ENCODE measurements around the gene ADAMTSL5.
"Not testable (repeated sequence)": the region's sequence is repeated elsewhere in the genome, so short reads cannot be mapped to it uniquely, and the experiment has no call there.

Gene ADAMTSL5

DNA sequence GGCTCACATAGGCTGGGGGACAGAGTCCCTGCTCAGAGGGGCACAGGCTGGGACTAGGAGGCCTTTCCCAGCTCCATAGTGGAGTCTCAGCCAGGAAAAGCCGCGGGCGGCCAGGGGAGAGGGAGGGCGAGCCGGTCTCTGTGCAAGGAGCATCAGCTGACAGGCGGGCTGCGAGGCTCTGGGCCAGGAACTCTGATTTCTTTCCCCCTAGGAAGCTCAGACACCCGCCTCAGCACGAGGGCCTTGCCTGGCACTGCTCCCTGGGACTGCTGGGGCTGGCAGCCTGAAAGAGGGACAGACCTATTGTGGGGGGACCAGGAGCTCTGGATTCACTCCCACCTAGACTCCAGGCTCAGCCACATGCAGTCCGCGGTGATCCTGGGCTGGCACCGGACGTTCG, 8.8 kb upstream of the ADAMTSL5 start:
- no peak overlapping the region for H3K4me2 ChIP-seq (ENCODE audit: low read length)
- no peak overlapping the region for H3K4me3 ChIP-seq (ENCODE audit: low read length)
- H3K9me3 ChIP-seq (replicated peaks; ENCODE audit: low read length): no peaks in the 10 kb centered on the region
- no peaks in the 10 kb centered on the region for H3K36me3 ChIP-seq (ENCODE audit: insufficient read depth, low read length)
- H3K9ac ChIP-seq (ENCODE audit: low read depth, low read length): no peak overlapping the region
- no peaks in the 10 kb centered on the region for H3K4me1 ChIP-seq (ENCODE audit: control insufficient read depth, insufficient read depth, low read length)
- H3K27me3 ChIP-seq (ENCODE audit: control insufficient read depth, insufficient read depth, low read length): peaks cover 45% of the 10 kb centered on the region

DNA sequence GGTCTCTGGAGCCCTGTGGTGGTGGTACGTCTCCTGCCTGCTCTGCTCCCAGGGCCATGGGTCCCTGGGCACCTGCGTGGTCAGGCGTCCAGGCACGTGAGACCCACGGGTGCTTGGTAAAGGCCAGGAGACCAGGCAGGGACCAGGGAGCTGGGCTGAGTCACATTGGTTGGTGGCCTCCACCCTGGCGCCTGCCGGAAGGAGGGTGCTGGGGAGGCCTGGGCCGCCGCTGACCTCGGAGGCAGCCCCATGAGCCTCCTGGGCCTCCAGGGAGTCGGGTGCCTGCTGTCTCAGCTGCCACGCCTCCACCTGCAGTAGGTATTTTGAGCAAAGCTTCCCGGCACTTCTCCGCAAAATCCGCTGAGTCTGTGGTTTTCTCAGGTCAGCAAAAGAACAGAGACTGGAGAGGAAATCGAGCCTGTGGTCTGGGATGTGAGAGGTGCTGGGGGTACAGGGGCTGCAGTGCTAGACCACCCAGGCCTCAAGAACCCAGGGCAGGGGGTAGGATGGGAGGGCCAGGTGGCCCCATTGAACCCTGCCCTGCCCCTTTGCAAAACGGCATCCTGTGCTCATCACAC, 7.5 kb upstream of the ADAMTSL5 start:
- Histone ChIP-seq H3K9ac (ENCODE audit: low read depth, low read length) (no peak overlapping the region), H3K4me2 (ENCODE audit: low read length) (no peak overlapping the region), H3K9me3 (replicated peaks; ENCODE audit: low read length) (no peaks in the 10 kb centered on the region), H3K4me1 (ENCODE audit: control insufficient read depth, insufficient read depth, low read length) (no peaks in the 10 kb centered on the region), H3K4me3 (ENCODE audit: low read length) (no peak overlapping the region), H3K27me3 (ENCODE audit: control insufficient read depth, insufficient read depth, low read length) (peaks cover 44% of the 10 kb centered on the region), H3K36me3 (ENCODE audit: insufficient read depth, low read length) (no peaks in the 10 kb centered on the region)

DNA sequence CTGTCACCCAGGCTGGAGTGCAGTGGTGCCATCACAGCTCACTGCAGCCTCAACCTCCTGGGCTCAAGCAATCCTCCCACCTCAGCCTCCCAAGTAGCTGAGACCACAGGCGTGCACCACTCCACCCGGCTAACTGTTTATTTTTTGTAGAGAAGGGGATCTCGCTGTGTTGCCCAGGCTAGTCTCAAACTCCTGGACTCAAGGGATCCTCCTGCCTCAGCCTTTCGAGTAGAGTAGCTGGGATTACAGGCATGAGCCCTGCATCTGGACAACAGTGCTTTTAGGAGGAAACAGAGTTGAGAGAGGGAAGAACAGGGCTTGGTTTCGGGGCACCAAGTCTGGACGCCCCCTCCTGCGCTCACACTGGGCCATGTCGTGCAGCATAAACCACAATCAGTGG, 7.0 kb upstream of the ADAMTSL5 start:
- H3K4me2 ChIP-seq (ENCODE audit: low read length); H3K36me3 ChIP-seq (ENCODE audit: insufficient read depth, low read length); H3K4me1 ChIP-seq (ENCODE audit: control insufficient read depth, insufficient read depth, low read length); H3K9ac ChIP-seq (ENCODE audit: low read depth, low read length); H3K9me3 ChIP-seq (replicated peaks; ENCODE audit: low read length); H3K4me3 ChIP-seq (ENCODE audit: low read length): not testable (repeated sequence)
- peaks cover 40% of the 10 kb centered on the region for H3K27me3 ChIP-seq (ENCODE audit: control insufficient read depth, insufficient read depth, low read length)

DNA sequence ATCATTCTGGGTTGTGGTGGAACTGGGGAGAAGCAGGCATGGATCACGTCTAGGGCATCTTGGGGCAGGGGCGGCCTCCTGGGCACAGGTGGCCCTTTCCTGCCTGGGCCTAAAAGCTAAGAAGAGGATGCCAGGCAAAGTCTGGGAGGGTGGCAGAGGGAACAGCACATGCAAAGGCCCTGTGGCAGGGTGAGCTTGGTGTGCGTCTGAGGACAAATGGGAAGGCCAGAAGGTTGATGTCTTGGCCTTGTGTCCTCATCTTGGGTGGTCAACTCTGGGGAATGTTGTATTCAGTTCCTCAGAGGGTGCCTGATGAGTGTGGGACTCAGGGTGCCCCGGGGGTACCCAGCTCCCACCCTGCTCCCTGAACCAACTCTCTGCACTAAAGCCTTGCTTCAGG, 5.7 kb upstream of the ADAMTSL5 start:
- no peak overlapping the region for H3K4me2 ChIP-seq (ENCODE audit: low read length)
- H3K27me3 ChIP-seq (ENCODE audit: control insufficient read depth, insufficient read depth, low read length): peaks cover 36% of the 10 kb centered on the region
- no peaks in the 10 kb centered on the region for H3K4me1 ChIP-seq (ENCODE audit: control insufficient read depth, insufficient read depth, low read length)
- no peaks in the 10 kb centered on the region for H3K9me3 ChIP-seq (replicated peaks; ENCODE audit: low read length)
- no peaks in the 10 kb centered on the region for H3K36me3 ChIP-seq (ENCODE audit: insufficient read depth, low read length)
- H3K9ac ChIP-seq (ENCODE audit: low read depth, low read length): no peak overlapping the region
- no peak overlapping the region for H3K4me3 ChIP-seq (ENCODE audit: low read length)

DNA sequence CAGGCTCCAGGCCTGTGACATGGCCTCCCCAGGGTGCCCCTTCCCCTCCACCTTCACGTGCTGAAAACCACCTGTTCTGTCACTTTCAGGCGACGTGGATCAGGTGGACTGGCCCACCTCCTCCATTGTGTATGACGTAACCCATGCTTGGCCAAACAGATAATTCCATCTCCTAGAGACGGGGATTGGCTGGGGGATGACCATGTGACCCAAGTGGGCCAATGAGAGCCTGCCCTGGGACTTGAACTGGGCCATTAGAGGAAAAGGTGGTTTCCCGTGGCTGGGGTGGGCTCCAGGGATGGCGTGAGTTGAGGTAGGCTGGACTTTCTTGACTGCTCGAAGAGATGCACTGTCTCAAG, 3.6 kb upstream of the ADAMTSL5 start:
- Histone ChIP-seq H3K36me3 (ENCODE audit: insufficient read depth, low read length) (no peaks in the 10 kb centered on the region), H3K27me3 (ENCODE audit: control insufficient read depth, insufficient read depth, low read length) (peaks cover 23% of the 10 kb centered on the region), H3K9ac (ENCODE audit: low read depth, low read length) (no peak overlapping the region)

DNA sequence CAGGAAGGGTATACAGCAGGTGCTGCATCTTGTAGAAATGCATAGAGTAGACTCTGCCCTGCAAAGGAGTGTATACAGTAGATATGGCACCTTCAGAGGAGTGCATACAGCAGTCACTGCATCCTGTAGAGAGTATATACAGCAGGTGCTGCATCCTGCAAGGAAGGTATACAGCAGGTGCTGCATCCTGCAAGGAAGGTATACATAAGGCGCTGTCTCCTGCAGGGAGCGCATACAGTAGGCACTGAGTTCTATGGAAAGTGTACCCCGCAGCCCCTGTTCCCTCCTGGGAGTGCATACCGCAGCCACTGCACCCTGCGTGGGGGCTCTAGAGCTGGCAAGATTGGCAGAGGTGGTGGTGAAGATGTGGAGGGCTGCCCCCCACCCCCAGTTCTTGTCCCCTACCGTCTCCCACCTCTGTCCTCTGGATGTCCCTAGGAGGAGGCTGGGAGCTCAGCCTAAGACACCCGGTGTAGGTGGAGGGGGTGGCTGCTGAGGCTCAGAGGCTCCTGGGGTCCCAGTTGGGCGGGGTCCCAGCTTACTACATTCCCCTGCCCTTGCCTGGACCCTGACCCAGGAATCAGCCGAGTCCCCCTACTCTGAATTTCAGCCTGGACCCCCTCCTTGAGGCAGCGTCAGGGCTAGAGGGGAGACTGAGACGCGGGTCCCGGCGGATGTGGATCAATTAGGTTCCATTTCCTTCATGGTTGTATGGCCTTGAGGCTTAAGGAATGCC, 2.3 kb upstream of the ADAMTSL5 start:
- H3K4me1 ChIP-seq (ENCODE audit: control insufficient read depth, insufficient read depth, low read length): peaks cover 14% of the 10 kb centered on the region
- H3K27me3 ChIP-seq (ENCODE audit: control insufficient read depth, insufficient read depth, low read length): peaks cover 23% of the 10 kb centered on the region
- H3K4me2 ChIP-seq (ENCODE audit: low read length): no peak overlapping the region
- H3K36me3 ChIP-seq (ENCODE audit: insufficient read depth, low read length): no peaks in the 10 kb centered on the region
- H3K9me3 ChIP-seq (replicated peaks; ENCODE audit: low read length): no peaks in the 10 kb centered on the region
- H3K9ac ChIP-seq (ENCODE audit: low read depth, low read length): no peak overlapping the region
- no peak overlapping the region for H3K4me3 ChIP-seq (ENCODE audit: low read length)

More for the DNA sequence above, 3.6 kb upstream of the ADAMTSL5 start:
- H3K9me3 ChIP-seq (replicated peaks; ENCODE audit: low read length): no peaks in the 10 kb centered on the region
- no peak overlapping the region for H3K4me3 ChIP-seq (ENCODE audit: low read length)
- no peak overlapping the region for H3K4me2 ChIP-seq (ENCODE audit: low read length)
- H3K4me1 ChIP-seq (ENCODE audit: control insufficient read depth, insufficient read depth, low read length): peaks cover 9% of the 10 kb centered on the region

DNA sequence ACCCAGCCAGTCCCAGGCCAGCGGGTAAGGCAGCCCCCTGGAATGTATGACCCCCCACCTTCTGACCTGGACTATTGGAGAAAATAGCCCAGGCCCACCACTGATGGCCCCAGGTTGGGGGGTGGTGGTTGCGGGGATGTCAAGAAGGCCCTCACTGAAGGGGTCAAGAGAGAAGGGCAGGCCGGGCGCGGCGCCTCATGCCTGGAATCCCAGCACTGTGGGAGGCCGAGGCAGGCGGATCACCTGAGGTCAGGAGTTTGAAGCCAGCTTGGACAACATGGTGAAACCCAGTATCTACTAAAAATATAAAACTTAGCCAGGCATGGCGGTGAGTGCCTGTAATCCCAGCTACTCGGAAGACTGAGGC, 1.5 kb upstream of the ADAMTSL5 start:
- no peak overlapping the region for H3K9ac ChIP-seq (ENCODE audit: low read depth, low read length)
- peaks cover 23% of the 10 kb centered on the region for H3K27me3 ChIP-seq (ENCODE audit: control insufficient read depth, insufficient read depth, low read length)
- H3K4me1 ChIP-seq (ENCODE audit: control insufficient read depth, insufficient read depth, low read length): peaks cover 15% of the 10 kb centered on the region
- no peaks in the 10 kb centered on the region for H3K36me3 ChIP-seq (ENCODE audit: insufficient read depth, low read length)
- H3K4me3 ChIP-seq (ENCODE audit: low read length): no peak overlapping the region
- H3K9me3 ChIP-seq (replicated peaks; ENCODE audit: low read length): no peaks in the 10 kb centered on the region
- no peak overlapping the region for H3K4me2 ChIP-seq (ENCODE audit: low read length)

DNA sequence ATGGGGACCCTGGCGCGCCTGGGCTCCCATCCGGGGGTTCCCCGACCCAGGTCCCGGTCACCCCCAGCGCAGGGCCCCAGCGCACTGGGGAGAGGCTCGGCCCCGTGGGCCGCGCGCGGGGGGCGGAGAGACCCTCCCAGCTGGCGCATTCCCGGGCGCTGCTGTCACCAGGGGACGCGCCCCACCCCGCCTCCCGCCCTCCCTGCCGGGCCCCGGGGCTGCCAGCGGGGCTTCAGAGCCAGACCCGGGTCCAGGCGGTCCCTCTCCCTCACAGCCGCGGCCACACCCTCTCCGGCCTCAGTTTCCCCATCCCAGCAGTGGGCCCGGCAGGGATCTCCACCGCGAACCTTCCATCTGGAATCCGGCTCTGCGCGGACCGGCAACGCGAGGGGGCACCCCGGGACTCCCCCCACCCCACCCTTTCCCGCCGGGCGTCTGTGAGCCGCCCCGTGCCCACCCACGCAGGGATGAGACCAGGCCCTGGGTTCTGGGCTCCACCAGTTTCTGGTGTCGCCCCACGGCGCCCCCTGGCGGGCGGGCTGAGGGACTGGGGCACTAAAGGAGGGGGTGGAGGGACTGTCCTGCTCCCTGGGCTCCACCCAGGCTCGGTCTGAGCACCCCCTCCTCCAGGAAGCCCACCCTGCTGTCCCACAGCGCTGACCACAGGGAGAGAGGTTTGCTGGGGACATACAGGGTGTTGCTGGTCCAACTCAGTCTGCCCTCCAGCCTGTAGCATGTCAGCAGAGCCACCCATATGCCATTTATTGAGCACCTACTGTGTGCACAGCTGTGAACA, 878 bp upstream of the ADAMTSL5 start:
- peak overlapping the region; percentile 68 for H3K4me3 ChIP-seq (ENCODE audit: low read length)
- no peaks in the 10 kb centered on the region for H3K9me3 ChIP-seq (replicated peaks; ENCODE audit: low read length)
- peak overlapping the region; percentile 68 for H3K9ac ChIP-seq (ENCODE audit: low read depth, low read length)
- H3K4me2 ChIP-seq (ENCODE audit: low read length): peak overlapping the region; percentile 81
- H3K27me3 ChIP-seq (ENCODE audit: control insufficient read depth, insufficient read depth, low read length): peaks cover 18% of the 10 kb centered on the region
- peaks cover 15% of the 10 kb centered on the region for H3K4me1 ChIP-seq (ENCODE audit: control insufficient read depth, insufficient read depth, low read length)
- no peaks in the 10 kb centered on the region for H3K36me3 ChIP-seq (ENCODE audit: insufficient read depth, low read length)

DNA sequence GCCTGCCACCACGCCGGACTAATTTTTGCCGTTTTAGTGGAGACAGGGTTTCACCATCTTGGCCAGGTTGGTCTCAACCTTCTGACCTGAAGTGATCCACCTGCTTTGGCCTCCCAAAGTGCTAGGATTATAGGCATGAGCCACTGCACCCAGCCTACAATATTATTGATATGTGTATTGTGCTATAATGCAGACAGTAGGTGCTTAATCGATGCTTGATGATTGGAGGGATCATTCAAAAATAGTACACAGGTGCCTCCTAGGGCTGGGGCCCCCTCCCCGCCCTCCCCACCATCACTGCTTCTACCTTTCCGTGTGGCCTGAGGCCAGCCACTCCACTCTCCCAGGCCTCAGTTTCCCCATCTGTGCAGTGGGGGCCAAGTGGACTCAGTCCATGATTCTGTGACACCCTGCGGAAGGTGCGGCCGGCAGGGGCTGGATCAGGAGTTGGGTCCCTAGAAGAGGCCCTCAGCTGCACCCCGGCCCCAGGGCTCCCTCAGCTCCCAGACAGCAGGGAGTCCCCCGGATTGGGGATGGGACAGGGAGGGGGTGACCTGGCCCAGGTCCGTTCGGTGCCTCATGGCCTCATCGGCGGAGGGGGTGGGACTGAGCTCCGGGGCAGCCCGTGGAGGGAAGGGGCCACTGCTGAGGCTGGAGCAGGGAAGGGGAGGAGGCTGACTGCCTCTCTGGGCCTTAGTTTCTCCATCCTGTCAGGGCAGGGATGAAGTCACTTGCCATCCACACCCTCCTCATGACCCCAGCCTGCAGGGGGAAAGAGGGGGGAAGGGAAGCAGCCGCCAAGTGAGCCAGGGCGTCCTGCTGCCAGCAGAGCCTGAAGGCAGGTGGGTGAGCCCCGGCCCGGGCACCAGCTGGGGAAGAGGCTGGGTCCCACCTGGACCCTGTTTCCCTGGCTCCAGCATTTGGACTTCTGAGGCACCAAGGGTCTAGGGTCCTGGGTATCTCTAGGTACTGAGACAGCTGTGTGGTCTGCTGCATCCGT, 1.2 kb downstream of the ADAMTSL5 start:
- Histone ChIP-seq H3K4me3 (ENCODE audit: low read length) (no peak overlapping the region), H3K36me3 (ENCODE audit: insufficient read depth, low read length) (no peaks in the 10 kb centered on the region), H3K4me1 (ENCODE audit: control insufficient read depth, insufficient read depth, low read length) (peaks cover 15% of the 10 kb centered on the region), H3K27me3 (ENCODE audit: control insufficient read depth, insufficient read depth, low read length) (peaks cover 12% of the 10 kb centered on the region), H3K9ac (ENCODE audit: low read depth, low read length) (no peak overlapping the region), H3K4me2 (ENCODE audit: low read length) (no peak overlapping the region), H3K9me3 (replicated peaks; ENCODE audit: low read length) (no peaks in the 10 kb centered on the region)

DNA sequence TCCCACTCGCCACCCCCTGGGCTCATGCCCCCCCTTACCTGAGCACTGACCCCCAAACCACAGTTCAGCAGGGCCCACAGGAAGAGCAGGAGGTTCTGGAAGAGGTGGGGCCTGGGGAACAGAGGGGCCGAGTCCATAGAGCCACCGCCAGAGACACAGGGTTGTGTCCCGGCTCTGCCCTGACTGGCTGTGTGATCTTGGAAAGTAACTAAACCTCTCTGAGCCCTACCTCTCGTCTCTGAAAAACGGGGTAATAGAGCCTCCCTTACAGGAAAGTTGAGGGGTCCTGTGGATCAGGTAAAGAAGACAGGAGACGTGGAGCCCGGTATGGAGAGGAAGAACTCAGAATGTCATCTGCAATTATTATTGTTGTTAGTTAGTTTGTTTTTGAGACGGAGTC, 2.0 kb downstream of the ADAMTSL5 start:
- Histone ChIP-seq H3K27me3 (ENCODE audit: control insufficient read depth, insufficient read depth, low read length) (peaks cover 12% of the 10 kb centered on the region), H3K4me2 (ENCODE audit: low read length) (no peak overlapping the region), H3K9ac (ENCODE audit: low read depth, low read length) (no peak overlapping the region), H3K4me3 (ENCODE audit: low read length) (no peak overlapping the region), H3K36me3 (ENCODE audit: insufficient read depth, low read length) (no peaks in the 10 kb centered on the region), H3K9me3 (replicated peaks; ENCODE audit: low read length) (no peaks in the 10 kb centered on the region), H3K4me1 (ENCODE audit: control insufficient read depth, insufficient read depth, low read length) (peaks cover 15% of the 10 kb centered on the region)

DNA sequence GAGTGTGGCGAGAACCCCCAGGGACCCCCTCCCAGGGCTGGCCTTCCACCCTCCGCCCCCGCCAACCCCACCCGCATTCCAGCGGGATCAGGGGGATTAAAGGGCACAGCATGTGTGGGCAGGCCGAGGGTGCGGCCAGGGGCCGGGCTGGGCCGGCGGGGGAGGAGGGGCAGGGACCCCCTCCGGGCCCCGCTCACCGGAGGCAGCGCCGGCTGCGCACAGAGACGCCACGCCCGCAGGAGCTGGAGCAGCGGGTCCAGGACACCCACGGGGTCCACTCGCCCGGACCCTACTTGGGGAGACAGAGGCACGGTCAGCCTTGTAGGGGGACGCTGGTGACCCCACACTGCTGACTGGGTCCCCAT, 2.4 kb downstream of the ADAMTSL5 start:
- Histone ChIP-seq H3K4me3 (ENCODE audit: low read length) (no peak overlapping the region), H3K4me1 (ENCODE audit: control insufficient read depth, insufficient read depth, low read length) (peaks cover 15% of the 10 kb centered on the region), H3K9ac (ENCODE audit: low read depth, low read length) (no peak overlapping the region), H3K9me3 (replicated peaks; ENCODE audit: low read length) (no peaks in the 10 kb centered on the region), H3K4me2 (ENCODE audit: low read length) (no peak overlapping the region), H3K27me3 (ENCODE audit: control insufficient read depth, insufficient read depth, low read length) (peaks cover 12% of the 10 kb centered on the region), H3K36me3 (ENCODE audit: insufficient read depth, low read length) (no peaks in the 10 kb centered on the region)
